Nasal cavity respiratory epithelium epithelial cell of viscerocranial mucosa (primary cell): ENCODE results near the gene FARP1. TPM values are rescaled to one million over a fixed set of nuclear protein-coding genes. Genes with fewer than 3 reads are reported as not detected.

Source experiments
- total RNA-seq: library from RNA; depleted of rRNA; stranded (reverse); fragments of >200 nt; gene quantifications from 2 replicates; pipeline ENCODE4 v1.2.3, GENCODE V29; 2014

FARP1 gene
- 10.3 and 33.2 TPM in 2 replicates for total RNA-seq

DNA sequence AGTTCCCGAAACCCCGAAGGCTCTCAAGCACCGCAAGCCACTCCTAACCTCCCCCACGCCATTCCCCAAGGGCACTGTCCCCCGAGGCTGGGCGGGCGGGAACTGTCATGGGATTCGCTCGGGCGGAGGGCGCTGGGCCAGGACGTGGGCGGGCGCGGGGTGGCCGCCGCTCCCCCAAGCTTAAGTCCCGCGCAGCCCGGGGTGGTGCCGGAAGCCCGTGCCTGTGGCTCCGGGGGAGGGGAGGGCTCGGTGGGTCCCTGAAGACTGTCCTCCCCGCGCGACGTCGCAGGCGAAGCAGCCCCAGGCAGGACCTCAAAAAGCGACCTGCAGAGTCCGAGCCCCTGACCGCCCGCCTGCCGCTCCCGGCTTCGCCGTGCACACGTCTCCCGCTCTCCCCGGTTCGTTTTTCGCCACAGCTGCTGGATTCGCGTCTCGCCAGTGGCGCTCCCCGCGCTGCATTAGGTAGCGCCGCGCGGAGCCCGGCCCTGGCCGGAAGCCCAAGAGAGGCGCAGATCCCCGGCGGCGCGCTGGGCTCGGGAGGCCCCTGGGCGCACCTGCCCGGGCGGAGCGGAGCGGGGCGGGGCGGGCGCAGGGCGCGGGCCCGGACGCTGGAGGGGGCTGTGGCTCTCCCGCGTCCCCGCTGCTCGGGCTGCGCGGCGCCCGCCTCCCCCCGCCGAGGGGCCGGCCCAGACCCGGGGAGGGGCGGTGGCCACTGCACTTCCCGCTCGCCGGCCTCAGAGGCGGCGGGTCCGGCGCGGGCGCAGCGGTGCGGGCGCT is at the start of gene FARP1:
TSS of gene FARP1 (plus strand) at position 715 of the 777 bp plus-strand sequence. CDS start 70,149 bp downstream, outside the sequence.

DNA sequence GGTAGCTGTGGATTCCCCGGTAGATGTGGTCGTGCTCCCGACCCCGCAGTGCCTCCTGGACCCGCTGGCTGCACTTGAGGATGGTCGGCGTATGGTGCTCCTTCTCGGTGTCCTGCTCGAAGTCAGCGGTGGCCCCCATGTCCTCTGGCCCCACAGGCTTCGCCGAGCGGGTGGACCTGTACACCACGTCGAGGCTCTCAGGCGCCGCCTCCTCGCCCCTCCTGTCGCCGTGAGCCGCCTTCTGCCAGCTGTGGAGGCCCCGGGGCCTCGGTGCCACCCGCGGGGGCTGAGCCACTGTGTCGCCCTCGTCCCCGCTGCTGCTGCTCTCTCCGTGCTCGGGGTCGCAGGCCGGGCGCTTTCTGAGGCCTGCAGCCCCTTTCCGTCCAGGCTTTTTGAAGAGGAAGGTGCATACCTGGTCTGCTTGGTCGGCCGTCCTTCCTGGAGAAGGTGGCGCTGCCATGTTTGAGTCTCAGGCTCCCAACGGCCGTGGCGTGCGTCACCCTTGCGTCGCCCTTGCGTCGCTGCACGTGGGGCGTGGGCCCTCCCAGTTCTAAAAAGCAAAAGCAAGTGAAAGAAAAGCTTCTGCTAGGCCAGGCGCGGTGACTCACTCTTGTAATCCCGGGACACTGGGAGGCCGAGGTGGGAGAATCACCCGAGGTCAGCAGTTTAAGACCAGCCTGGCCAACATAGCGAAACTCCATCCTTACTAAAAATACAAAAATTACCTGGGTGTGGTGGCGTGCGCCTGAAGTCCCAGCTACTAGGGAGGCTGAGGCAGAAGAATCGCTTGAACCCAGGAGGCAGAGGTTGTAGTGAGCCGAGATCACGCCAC is 34.1 kb downstream of the FARP1 start, which contains the start of gene RNF113B:
TSS of gene RNF113B (minus strand) at position 493 of the 832 bp plus-strand sequence. CDS start at position 460, 33 bp downstream.

Other genes starting within 250 kb of the FARP1 start
- 188 and 193 TPM in 2 replicates for gene IPO5, start 189.4 kb upstream of the FARP1 start, total RNA-seq
- not detected in 2 replicates for gene RNF113B, start 34.2 kb downstream of the FARP1 start, total RNA-seq